Lower leg skin (tissue), 4 donors: ENCODE data around the gene GGA2. TPM values are rescaled to one million over a fixed set of nuclear protein-coding genes. Genes with fewer than 3 reads are reported as not detected.

ENCODE experiments used
- DNase-seq, 2 donors: peaks; one replicate each; pipeline ENCODE4 v3.0.0-alpha.2; 2019; ENCODE audit warnings: low spot score in 2 of 2
- H3K4me3 ChIP-seq: fragments of 200-600 bp; sonication (generic); 2 replicates; pipeline ENCODE4 v1.5.1; 2017; ENCODE audit warnings: mild to moderate bottlenecking, low read depth; ENCODE audit not compliant: poor library complexity, severe bottlenecking
- CTCF ChIP-seq, 3 donors: fragments of 450-650 bp; IDR thresholded peaks; one replicate each; pipeline ENCODE4 v1.5.1; 2016; ENCODE audit warnings: antibody characterized with exemption in 3 of 3, mild to moderate bottlenecking in 3 of 3, moderate library complexity in 2 of 3
- POLR2A ChIP-seq, 2 donors: fragments of 450-650 bp; IDR thresholded peaks; one replicate each; pipeline ENCODE4 v1.6.1; 2016 to 2017; ENCODE audit warnings: antibody characterized with exemption in 2 of 2, mild to moderate bottlenecking in 1 of 2, moderate library complexity in 1 of 2
- WGBS, 2 donors: methylation state at CpG; one replicate each; pipeline ENCODE4 v1.1.5; 2018; 5-methylcytosine and 5-hydroxymethylcytosine counted together
- intact Hi-C: fragments of 100-400 bp; cut with DNase I; formaldehyde crosslinking; loops from one replicate; pipeline ENCODE4 v1.15.0; 2023; ENCODE audit warnings: low total_unique reads
- total RNA-seq, 4 donors: library from RNA; depleted of rRNA; stranded (reverse); fragments of >200 nt; gene quantifications; one replicate each; pipeline ENCODE4 v1.1.0, GENCODE V29; 2016

The GGA2 gene
- total RNA-seq, 4 donors from 2014 or later: 40.7 to 80.4 (median 61.4) TPM

- intact Hi-C loops: no loop called here
- 90 to 95% methylated on average over 4 of the region's 4 CpGs for WGBS, 2 donors
- no peak for TF ChIP-seq POLR2A (IDR thresholded peaks at IDR 0.05)
- TF ChIP-seq CTCF (IDR thresholded peaks at IDR 0.05): no peak
- DNase-seq: no peak
- H3K4me3 ChIP-seq: no peak overlapping the region
Measured at GRCh38 chr16:23495671-23496070, 14.6 kb downstream of the GGA2 start.

GRCh38 chr16:23494188-23494587 lies 16.1 kb downstream of the GGA2 start:
- 66 to 71% methylated on average over 11 of the region's 11 CpGs for WGBS, 2 donors
- no peak for DNase-seq

GRCh38 chr16:23491490-23492391 lies 18.6 kb downstream of the GGA2 start:
- no peak for DNase-seq
- intact Hi-C loops: no loop called here
- no peak overlapping the region for H3K4me3 ChIP-seq
- WGBS, 2 donors: 44 to 50% methylated on average over 14 of the region's 14 CpGs
- TF ChIP-seq POLR2A (IDR thresholded peaks at IDR 0.05) (no peak), CTCF (IDR thresholded peaks at IDR 0.05) (no peak)

More at GRCh38 chr16:23494188-23494587, 16.1 kb downstream of the GGA2 start:
- no peak overlapping the region for H3K4me3 ChIP-seq
- TF ChIP-seq CTCF (IDR thresholded peaks at IDR 0.05) (no peak), POLR2A (IDR thresholded peaks at IDR 0.05) (no peak)
- intact Hi-C loops: no loop called here

DNA sequence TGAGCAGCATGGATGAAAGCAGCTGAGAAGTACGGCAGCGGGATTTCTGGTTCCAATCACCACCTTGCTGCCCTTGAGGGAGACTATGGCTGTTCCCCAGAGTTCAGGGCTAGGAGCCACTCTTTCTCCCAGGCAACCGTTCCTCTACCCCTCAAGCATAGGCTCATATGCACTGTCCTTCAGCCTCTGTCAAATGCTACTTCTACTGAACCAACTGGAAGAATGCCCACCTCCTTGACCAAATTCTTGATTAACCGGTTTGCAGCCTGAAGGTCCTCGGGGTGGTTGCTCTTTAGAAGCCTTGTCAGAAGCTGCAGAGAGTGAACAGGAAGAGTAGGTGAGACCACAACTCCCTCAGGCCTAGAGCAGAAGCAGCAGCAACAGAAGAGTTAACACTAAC lies 23.8 kb downstream of the GGA2 start:
- TF ChIP-seq POLR2A (IDR thresholded peaks at IDR 0.05) (no peak), CTCF (IDR thresholded peaks at IDR 0.05) (no peak)
- 52 to 66% methylated on average over 5 of the region's 5 CpGs for WGBS, 2 donors
- intact Hi-C loops: no loop called here
- no peak for DNase-seq
- no peak overlapping the region for H3K4me3 ChIP-seq

- TF ChIP-seq CTCF (IDR thresholded peaks at IDR 0.05) (no peak), POLR2A (IDR thresholded peaks at IDR 0.05) (no peak)
- no peak for DNase-seq
- 95 to 96% methylated on average over 8 of the region's 8 CpGs for WGBS, 2 donors
- intact Hi-C loops: no loop called here
- no peak overlapping the region for H3K4me3 ChIP-seq
Measured at GRCh38 chr16:23485841-23486240, 24.5 kb downstream of the GGA2 start.
